GM12878 (cell line): ENCODE measurements around the gene PHAF1. TPM values are rescaled to one million over a fixed set of nuclear protein-coding genes. Genes with fewer than 3 reads are reported as not detected.

Source experiments
- ATAC-seq: fragments of 200-7000 bp; cut with Tn5 transposase; 3 replicates; pipeline ENCODE4 v1.9.1; 2020; ENCODE audit warnings: mild to moderate bottlenecking, moderate library complexity
- BruUV-seq: library from RNA; stranded (reverse); fragments of 400-500 nt; replicated peaks from 2 replicates; lab custom pipeline; 2021; lab: Mats Ljungman, UMichigan
- CTCF ChIA-PET: fragments of 300-600 bp; sonication (Branson Sonifier 250); formaldehyde crosslinking; extraction: SDS; loops from one replicate; lab custom pipeline; 2021; ENCODE audit warnings: inconsistent platforms; lab: Yijun Ruan, JAX
- POLR2A ChIA-PET: fragments of 350-600 bp; formaldehyde crosslinking; extraction: SDS; loops from one replicate; lab custom pipeline; 2021; ENCODE audit warnings: inconsistent platforms; lab: Charles Lee
- RAD21 ChIA-PET: fragments of 300-600 bp; sonication (Branson Sonifier 250); formaldehyde crosslinking; loops from one replicate; lab custom pipeline; 2023; ENCODE audit warnings: antibody characterized with exemption; ENCODE audit not compliant: unreplicated experiment; lab: Charles Lee
- SMC1A ChIA-PET: fragments of 300-600 bp; sonication (Branson Sonifier 250); formaldehyde crosslinking; loops from one replicate; lab custom pipeline; 2023; ENCODE audit not compliant: unreplicated experiment, uncharacterized antibody; lab: Charles Lee
- DNase-seq: peaks from one replicate; pipeline ENCODE4 v3.0.0-alpha.2; 2011; ENCODE audit warnings: low read depth, low spot score
- FAIRE-seq: peaks from 3 replicates; lab custom pipeline; 2011; peaks lifted over from hg19 to GRCh38; lab: Jason Lieb, UNC
- H2AFZ ChIP-seq: 2 replicates; pipeline ENCODE4 v1.6.0; 2011; ENCODE audit warnings: low read depth, low read length, control low read depth; ENCODE audit not compliant: control insufficient read depth
- H3K27ac ChIP-seq: 2 replicates; pipeline ENCODE4 v1.5.1; 2011; ENCODE audit warnings: control low read depth; ENCODE audit not compliant: control insufficient read depth, insufficient read depth
- H3K27me3 ChIP-seq, 2 experiments: replicated peaks in 1 of 2; 2 replicates each; pipeline versions ENCODE4 v1.6.0 to v1.6.1; 2011; ENCODE audit warnings: low read length in 1 of 2; ENCODE audit not compliant: control insufficient read depth in 2 of 2, insufficient read depth in 2 of 2
- H3K36me3 ChIP-seq, 2 experiments: 2 replicates each; pipeline ENCODE4 v1.5.1; 2011; ENCODE audit warnings: low read length in 1 of 2; ENCODE audit not compliant: control insufficient read depth in 2 of 2, insufficient read depth in 2 of 2
- H3K4me1 ChIP-seq: 2 replicates; pipeline ENCODE4 v1.6.1; 2011; ENCODE audit warnings: mild to moderate bottlenecking, low read length, moderate library complexity, mixed read lengths; ENCODE audit not compliant: control insufficient read depth, insufficient read depth
- H3K4me2 ChIP-seq: 2 replicates; pipeline ENCODE4 v1.6.0; 2011; ENCODE audit warnings: control low read depth; ENCODE audit not compliant: control insufficient read depth, insufficient read depth
- H3K4me3 ChIP-seq: fragments of 200-600 bp; sonication (generic); 2 replicates; pipeline ENCODE4 v1.5.1; 2016
- H3K79me2 ChIP-seq: 2 replicates; pipeline ENCODE4 v1.6.0; 2011; ENCODE audit warnings: low read length; ENCODE audit not compliant: control insufficient read depth, insufficient read depth
- H3K9ac ChIP-seq: 2 replicates; pipeline ENCODE4 v1.8.0; 2011; ENCODE audit warnings: low read length, control low read depth, mixed read lengths; ENCODE audit not compliant: control insufficient read depth, insufficient read depth
- H3K9me3 ChIP-seq: replicated peaks from 3 replicates; pipeline ENCODE4 v1.5.1; 2011; ENCODE audit warnings: mild to moderate bottlenecking, low read length; ENCODE audit not compliant: control insufficient read depth, insufficient read depth
- H4K20me1 ChIP-seq: 2 replicates; pipeline ENCODE4 v1.6.0; 2011; ENCODE audit not compliant: control insufficient read depth, insufficient read depth
- RFX5 ChIP-seq: IDR thresholded peaks from 2 replicates; pipeline ENCODE4 v1.6.1; 2011; ENCODE audit warnings: low read depth, low read length, improper control_type of control experiment
- WGBS: methylation state at CpG from one replicate; pipeline ENCODE4 v1.1.6; 2016; ENCODE audit warnings: low lambda C conversion rate; ENCODE audit not compliant: insufficient replicate concordance, insufficient coverage; ENCODE audit errors: missing lambda C conversion rate; 5-methylcytosine and 5-hydroxymethylcytosine counted together
- in situ Hi-C: fragments of 300-500 bp; cut with MboI; formaldehyde crosslinking; loops from 9 replicates; pipeline ENCODE4 v1.14.3; 2018; ENCODE audit warnings: mixed read lengths
- intact Hi-C: fragments of 100-400 bp; cut with micrococcal nuclease; formaldehyde crosslinking; loops from one replicate; pipeline ENCODE4 v1.14.2; 2022; ENCODE audit not compliant: unreplicated experiment
- polyA plus RNA-seq, 11 experiments: library from polyadenylated mRNA; depleted of rRNA in 4 of 11; unstranded in 6 of 11; stranded (reverse) in 5 of 11; fragments of >200 nt; fragmentation: Nextera tagmentation in 4 of 11; fragmentation: Illumina TruSeq in 1 of 11; extraction: Ambion mirVana in 4 of 11; extraction: Trizol in 1 of 11; gene quantifications; 1 replicate in 1 of 11; 2 replicates in 10 of 11; pipeline versions ENCODE4 v1.2.1 to v1.2.3, GENCODE V29; 2011 to 2016; ENCODE audit warnings: inconsistent platforms in 2 of 11, missing spikeins in 2 of 11, low read depth in 1 of 11
- total RNA-seq, 4 experiments: library from RNA; depleted of rRNA in 3 of 4; stranded (reverse); fragments of >200 nt in 3 of 4; fragmentation: Illumina TruSeq in 1 of 4; extraction: Trizol in 1 of 4; gene quantifications; 2 replicates each; pipeline versions ENCODE4 v1.2.1 to v1.2.3, GENCODE V29; 2013 to 2021
- TF ChIP-seq, protein P1 (sequence below): IDR thresholded peaks from 2 replicates; pipeline ENCODE4 v1.6.1; 2011; ENCODE audit warnings: mild to moderate bottlenecking, low read depth, low read length, moderate library complexity; ENCODE audit not compliant: insufficient replicate concordance
- TF ChIP-seq, protein P2 (sequence below): fragments of 450-650 bp; formaldehyde crosslinking; IDR thresholded peaks from 2 replicates; pipeline ENCODE4 v1.4.0; 2022; ENCODE audit warnings: mild to moderate bottlenecking, moderate library complexity
- TF ChIP-seq, protein P3 (sequence below): fragments of 450-650 bp; IDR thresholded peaks from 2 replicates; pipeline ENCODE4 v1.6.1; 2016; ENCODE audit warnings: mild to moderate bottlenecking

PHAF1 gene
- total and polyA plus RNA-seq, 10 of the 15 experiments (the other 5 are each of a cell fraction or from before 2014, with no cell fraction given): 4.5 to 20.9 (median 14.9) TPM

DNA sequence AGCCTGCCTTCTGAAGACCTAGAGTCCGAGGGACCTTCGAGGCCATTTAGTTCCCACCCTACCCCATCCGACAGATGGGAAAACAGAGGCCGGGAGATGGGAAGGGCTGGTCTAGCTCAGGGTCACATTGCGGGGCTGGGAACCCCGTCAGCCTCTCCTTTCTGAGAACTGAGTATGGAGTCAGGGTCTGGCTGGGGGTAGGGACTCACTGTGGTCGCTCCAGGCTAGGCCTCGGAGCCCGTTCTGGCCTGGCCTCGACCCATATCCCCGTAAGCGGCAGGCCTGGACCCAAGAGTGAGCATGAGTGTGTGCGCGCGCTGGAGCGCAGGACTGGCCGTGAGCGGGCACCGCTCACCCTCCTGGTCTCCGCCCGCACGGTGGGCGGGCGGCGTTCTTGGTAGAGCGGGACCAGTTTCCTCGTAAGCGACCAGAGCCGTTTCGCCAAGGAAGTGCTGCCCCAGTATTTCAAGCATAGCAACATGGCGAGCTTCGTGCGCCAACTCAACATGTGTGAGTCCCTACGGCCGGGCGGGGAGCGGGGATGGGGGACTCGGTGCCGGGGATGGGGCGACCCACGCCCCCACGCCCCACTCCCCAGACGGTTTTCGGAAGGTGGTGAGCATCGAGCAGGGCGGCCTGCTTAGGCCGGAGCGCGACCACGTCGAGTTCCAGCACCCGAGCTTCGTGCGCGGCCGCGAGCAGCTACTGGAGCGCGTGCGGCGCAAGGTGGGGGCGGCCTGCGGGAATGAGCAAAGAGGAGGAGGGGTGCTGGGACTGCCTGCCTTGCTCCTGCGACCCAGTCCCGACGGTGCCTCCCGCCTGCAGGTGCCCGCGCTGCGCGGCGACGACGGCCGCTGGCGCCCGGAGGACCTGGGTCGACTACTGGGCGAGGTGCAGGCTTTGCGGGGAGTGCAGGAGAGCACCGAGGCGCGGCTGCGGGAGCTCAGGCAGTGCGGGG, 55.7 kb downstream of the PHAF1 start (continued):
- TF ChIP-seq RFX5: no peak
- TF ChIP-seq, protein P1, sequence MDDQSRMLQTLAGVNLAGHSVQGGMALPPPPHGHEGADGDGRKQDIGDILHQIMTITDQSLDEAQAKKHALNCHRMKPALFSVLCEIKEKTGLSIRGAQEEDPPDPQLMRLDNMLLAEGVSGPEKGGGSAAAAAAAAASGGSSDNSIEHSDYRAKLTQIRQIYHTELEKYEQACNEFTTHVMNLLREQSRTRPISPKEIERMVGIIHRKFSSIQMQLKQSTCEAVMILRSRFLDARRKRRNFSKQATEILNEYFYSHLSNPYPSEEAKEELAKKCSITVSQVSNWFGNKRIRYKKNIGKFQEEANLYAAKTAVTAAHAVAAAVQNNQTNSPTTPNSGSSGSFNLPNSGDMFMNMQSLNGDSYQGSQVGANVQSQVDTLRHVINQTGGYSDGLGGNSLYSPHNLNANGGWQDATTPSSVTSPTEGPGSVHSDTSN: no peak

DNA sequence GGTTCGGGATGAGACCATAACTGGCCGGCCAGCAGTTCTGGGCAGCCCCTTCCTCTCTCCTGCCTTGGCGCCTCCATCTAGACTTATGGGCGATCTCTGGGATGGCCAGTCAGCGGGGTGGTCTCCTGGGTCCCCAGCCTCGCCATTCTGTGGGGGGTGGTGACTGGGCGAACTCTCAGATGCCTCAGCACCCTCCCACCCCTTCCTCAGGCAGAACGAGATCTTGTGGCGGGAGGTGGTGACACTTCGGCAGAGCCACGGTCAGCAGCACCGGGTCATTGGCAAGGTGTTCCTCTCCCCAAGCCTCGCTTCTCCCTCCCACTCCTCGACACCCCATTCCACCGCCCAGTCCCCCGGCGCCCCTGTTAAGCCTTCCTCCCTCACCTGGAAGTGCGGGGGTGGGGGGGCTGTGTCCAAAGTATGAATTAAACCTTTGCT, 56.4 kb downstream of the PHAF1 start:
- no peak for FAIRE-seq
- CTCF ChIA-PET: interaction anchor here (0.7 to 1.3 kb wide), 4 partner anchors 9 to 62 kb away, joined by 3 to 6 read pairs (median 4); no protein-coding TSS in a partner anchor
- in situ Hi-C loops (no loop called here), intact Hi-C loops (no loop called here)
- Histone ChIP-seq H3K27me3 (peaks cover 2 to 18% of the 10 kb centered on the region in 2 experiments), H3K79me2 (no peaks in the 10 kb centered on the region), H2AFZ (no peak overlapping the region), H3K4me3 (no peak overlapping the region), H3K4me2 (no peak overlapping the region), H3K4me1 (peaks cover 52% of the 10 kb centered on the region), H3K9me3 (no peaks in the 10 kb centered on the region; the same call in 2 of the 3 replicates), H3K9ac (no peak overlapping the region), H3K27ac (no peak overlapping the region), H4K20me1 (no peaks in the 10 kb centered on the region; the same call in 1 of the 2 replicates), H3K36me3 (no peaks in the 10 kb centered on the region)
- POLR2A ChIA-PET: no interaction called here
- WGBS: 54% methylated on average over 15 of the region's 18 CpGs
- no TSS peak for BruUV-seq
- SMC1A ChIA-PET: interaction anchor here (1.0 kb wide), 1 partner anchor 19 kb away, joined by 3 read pairs; no protein-coding TSS in a partner anchor
- DNase-seq: no peak
- RAD21 ChIA-PET: no interaction called here
- no peak for ATAC-seq
- TF ChIP-seq, protein P2, sequence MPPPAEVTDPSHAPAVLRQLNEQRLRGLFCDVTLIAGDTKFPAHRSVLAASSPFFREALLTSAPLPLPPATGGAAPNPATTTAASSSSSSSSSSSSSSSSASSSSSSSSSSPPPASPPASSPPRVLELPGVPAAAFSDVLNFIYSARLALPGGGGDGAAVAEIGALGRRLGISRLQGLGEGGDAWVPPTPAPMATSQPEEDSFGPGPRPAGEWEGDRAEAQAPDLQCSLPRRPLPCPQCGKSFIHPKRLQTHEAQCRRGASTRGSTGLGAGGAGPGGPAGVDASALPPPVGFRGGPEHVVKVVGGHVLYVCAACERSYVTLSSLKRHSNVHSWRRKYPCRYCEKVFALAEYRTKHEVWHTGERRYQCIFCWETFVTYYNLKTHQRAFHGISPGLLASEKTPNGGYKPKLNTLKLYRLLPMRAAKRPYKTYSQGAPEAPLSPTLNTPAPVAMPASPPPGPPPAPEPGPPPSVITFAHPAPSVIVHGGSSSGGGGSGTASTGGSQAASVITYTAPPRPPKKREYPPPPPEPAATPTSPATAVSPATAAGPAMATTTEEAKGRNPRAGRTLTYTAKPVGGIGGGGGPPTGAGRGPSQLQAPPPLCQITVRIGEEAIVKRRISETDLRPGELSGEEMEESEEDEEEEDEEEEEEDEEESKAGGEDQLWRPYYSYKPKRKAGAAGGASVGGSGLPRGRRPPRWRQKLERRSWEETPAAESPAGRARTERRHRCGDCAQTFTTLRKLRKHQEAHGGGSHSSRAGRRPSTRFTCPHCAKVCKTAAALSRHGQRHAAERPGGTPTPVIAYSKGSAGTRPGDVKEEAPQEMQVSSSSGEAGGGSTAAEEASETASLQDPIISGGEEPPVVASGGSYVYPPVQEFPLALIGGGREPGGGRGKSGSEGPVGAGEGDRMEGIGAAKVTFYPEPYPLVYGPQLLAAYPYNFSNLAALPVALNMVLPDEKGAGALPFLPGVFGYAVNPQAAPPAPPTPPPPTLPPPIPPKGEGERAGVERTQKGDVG (CRISPR knock-in tag): no peak
- TF ChIP-seq, protein P3, sequence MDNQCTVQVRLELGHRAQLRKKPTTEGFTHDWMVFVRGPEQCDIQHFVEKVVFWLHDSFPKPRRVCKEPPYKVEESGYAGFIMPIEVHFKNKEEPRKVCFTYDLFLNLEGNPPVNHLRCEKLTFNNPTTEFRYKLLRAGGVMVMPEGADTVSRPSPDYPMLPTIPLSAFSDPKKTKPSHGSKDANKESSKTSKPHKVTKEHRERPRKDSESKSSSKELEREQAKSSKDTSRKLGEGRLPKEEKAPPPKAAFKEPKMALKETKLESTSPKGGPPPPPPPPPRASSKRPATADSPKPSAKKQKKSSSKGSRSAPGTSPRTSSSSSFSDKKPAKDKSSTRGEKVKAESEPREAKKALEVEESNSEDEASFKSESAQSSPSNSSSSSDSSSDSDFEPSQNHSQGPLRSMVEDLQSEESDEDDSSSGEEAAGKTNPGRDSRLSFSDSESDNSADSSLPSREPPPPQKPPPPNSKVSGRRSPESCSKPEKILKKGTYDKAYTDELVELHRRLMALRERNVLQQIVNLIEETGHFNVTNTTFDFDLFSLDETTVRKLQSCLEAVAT: peak; percentile 63
